OCI-LY7 (cell line): ENCODE measurements around the gene UBR2. TPM values are rescaled to one million over a fixed set of nuclear protein-coding genes. Genes with fewer than 3 reads are reported as not detected.

Source experiments
- BruUV-seq: library from RNA; stranded (reverse); fragments of 400-500 nt; replicated peaks from 2 replicates; lab custom pipeline; 2021; lab: Mats Ljungman, UMichigan
- CTCF ChIA-PET: fragments of 300-600 bp; sonication (Branson Sonifier 250); formaldehyde crosslinking; loops from one replicate; lab custom pipeline; 2022; ENCODE audit warnings: antibody characterized with exemption; ENCODE audit not compliant: unreplicated experiment; lab: Charles Lee
- POLR2A ChIA-PET: fragments of 300-600 bp; sonication (Branson Sonifier 250); formaldehyde crosslinking; loops from one replicate; lab custom pipeline; 2022; ENCODE audit warnings: antibody characterized with exemption; lab: Charles Lee
- DNase-seq: peaks from one replicate; pipeline ENCODE4 v3.0.0-alpha.2; 2015; ENCODE audit warnings: low spot score
- H2AFZ ChIP-seq: fragments of 200-600 bp; sonication (generic), shearing (Covaris generic); 2 replicates; pipeline ENCODE4 v1.6.1; 2014; ENCODE audit warnings: mild to moderate bottlenecking, antibody characterized with exemption, low read length, moderate library complexity
- H3K27ac ChIP-seq: fragments of 200-600 bp; sonication (generic); 2 replicates; pipeline ENCODE4 v1.5.1; 2014; ENCODE audit warnings: mixed run types, low read depth, mild to moderate bottlenecking, moderate library complexity, low read length, inconsistent platforms; ENCODE audit not compliant: poor library complexity, severe bottlenecking
- H3K36me3 ChIP-seq: fragments of 200-600 bp; sonication (generic); 2 replicates; pipeline ENCODE4 v1.6.1; 2014; ENCODE audit warnings: mild to moderate bottlenecking, antibody characterized with exemption, low read length, moderate library complexity, mixed read lengths; ENCODE audit not compliant: insufficient read depth
- H3K4me1 ChIP-seq: fragments of 200-600 bp; sonication (generic); 2 replicates; pipeline ENCODE4 v1.5.1; 2014; ENCODE audit warnings: mild to moderate bottlenecking, low read length; ENCODE audit not compliant: insufficient read depth, poor library complexity, severe bottlenecking
- H3K4me2 ChIP-seq: fragments of 200-600 bp; sonication (generic); 2 replicates; pipeline ENCODE4 v1.6.1; 2014; ENCODE audit warnings: mild to moderate bottlenecking, low read length
- H3K4me3 ChIP-seq: fragments of 200-600 bp; sonication (generic); 2 replicates; pipeline ENCODE4 v1.5.1; 2014; ENCODE audit warnings: mild to moderate bottlenecking, low read depth, low read length; ENCODE audit not compliant: poor library complexity, severe bottlenecking
- H3K79me2 ChIP-seq: fragments of 200-600 bp; sonication (generic); 2 replicates; pipeline ENCODE4 v1.6.1; 2016; ENCODE audit warnings: low read depth, mild to moderate bottlenecking, low read length, moderate library complexity, mixed read lengths; ENCODE audit not compliant: insufficient read depth
- H3K9me2 ChIP-seq: fragments of 200-600 bp; sonication (generic); 2 replicates; pipeline ENCODE4 v1.6.1; 2016; ENCODE audit warnings: mild to moderate bottlenecking, low read length, mixed read lengths; ENCODE audit not compliant: insufficient read depth
- H3K9me3 ChIP-seq: fragments of 200-600 bp; sonication (generic); 2 replicates; pipeline ENCODE4 v1.6.1; 2014; ENCODE audit warnings: mild to moderate bottlenecking, mixed run types, low read length, mixed read lengths
- H4K20me1 ChIP-seq: fragments of 200-600 bp; sonication (generic); 2 replicates; pipeline ENCODE4 v1.6.1; 2014; ENCODE audit warnings: mild to moderate bottlenecking, antibody characterized with exemption, low read length, moderate library complexity, mixed read lengths; ENCODE audit not compliant: insufficient read depth
- EZH2phosphoT487 ChIP-seq: fragments of 200-600 bp; sonication (generic); IDR thresholded peaks from 2 replicates; pipeline ENCODE4 v1.6.1; 2018; ENCODE audit warnings: low read depth, borderline replicate concordance, mild to moderate bottlenecking, mixed run types, antibody characterized with exemption, low read length, moderate library complexity, mixed read lengths
- intact Hi-C: fragments of 100-400 bp; cut with micrococcal nuclease; formaldehyde crosslinking; loops from one replicate; pipeline ENCODE4 v1.10.0; 2022; ENCODE audit not compliant: unreplicated experiment
- total RNA-seq, 2 experiments: library from RNA; depleted of rRNA in 1 of 2; stranded (reverse); fragments of >200 nt in 1 of 2; shearing (Covaris generic) in 1 of 2; gene quantifications; 2 replicates each; pipeline ENCODE4 v1.2.3, GENCODE V29; 2014 to 2022
- TF ChIP-seq, protein P1 (sequence below): fragments of 200-600 bp; sonication (generic); conservative IDR thresholded peaks from 2 replicates; pipeline ENCODE4 v1.5.1; 2014; ENCODE audit warnings: mild to moderate bottlenecking, antibody characterized with exemption, low read length, moderate library complexity, mixed read lengths

The UBR2 gene
- total RNA-seq, 2 experiments from 2014 or later, result 17.1 to 26.7 TPM

DNA sequence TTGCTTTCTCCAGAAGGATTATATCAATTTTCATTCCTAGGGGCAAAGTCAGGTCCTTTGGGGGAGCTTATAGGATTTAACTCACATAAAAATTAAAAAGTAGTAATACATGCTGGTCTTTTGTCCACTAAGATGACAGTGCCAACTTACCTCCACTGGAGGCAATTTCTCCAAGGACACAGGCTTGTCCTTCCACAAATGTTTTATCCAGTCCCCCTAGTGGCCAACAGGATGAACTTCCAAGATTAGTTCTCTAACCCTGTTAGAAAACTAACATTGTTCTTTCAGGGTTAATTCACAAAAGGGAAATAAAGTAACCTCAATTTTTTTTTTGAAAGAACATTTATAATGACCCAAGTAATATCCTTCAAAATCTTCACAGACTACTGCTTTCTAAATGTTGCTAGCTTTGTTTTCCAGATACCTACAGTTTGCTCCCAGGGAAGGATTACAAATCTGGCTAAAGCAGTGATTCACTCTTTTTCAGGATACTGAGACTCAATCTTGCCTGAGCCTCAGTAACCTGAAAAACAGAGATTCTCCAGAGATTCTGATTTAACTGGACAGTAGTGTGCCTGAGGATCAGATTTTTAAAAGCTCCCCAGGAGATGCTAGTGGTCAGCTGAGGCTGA lies 31.7 kb upstream of the UBR2 start:
- TF ChIP-seq, protein P1, sequence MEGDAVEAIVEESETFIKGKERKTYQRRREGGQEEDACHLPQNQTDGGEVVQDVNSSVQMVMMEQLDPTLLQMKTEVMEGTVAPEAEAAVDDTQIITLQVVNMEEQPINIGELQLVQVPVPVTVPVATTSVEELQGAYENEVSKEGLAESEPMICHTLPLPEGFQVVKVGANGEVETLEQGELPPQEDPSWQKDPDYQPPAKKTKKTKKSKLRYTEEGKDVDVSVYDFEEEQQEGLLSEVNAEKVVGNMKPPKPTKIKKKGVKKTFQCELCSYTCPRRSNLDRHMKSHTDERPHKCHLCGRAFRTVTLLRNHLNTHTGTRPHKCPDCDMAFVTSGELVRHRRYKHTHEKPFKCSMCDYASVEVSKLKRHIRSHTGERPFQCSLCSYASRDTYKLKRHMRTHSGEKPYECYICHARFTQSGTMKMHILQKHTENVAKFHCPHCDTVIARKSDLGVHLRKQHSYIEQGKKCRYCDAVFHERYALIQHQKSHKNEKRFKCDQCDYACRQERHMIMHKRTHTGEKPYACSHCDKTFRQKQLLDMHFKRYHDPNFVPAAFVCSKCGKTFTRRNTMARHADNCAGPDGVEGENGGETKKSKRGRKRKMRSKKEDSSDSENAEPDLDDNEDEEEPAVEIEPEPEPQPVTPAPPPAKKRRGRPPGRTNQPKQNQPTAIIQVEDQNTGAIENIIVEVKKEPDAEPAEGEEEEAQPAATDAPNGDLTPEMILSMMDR, result peak; percentile 98
- TF ChIP-seq EZH2phosphoT487, result no peak
- H2AFZ ChIP-seq, result no peak overlapping the region
- no peaks in the 10 kb centered on the region for H3K36me3 ChIP-seq
- no peak overlapping the region for H3K4me2 ChIP-seq
- no TSS peak for BruUV-seq
- H4K20me1 ChIP-seq, result no peaks in the 10 kb centered on the region
- H3K4me3 ChIP-seq, result no peak overlapping the region
- DNase-seq, result peak; percentile 75
- H3K4me1 ChIP-seq, result no peaks in the 10 kb centered on the region
- ChIA-PET CTCF (interaction anchor here (1.2 kb wide), 1 partner anchor 15 kb away, joined by 4 read pairs; no protein-coding TSS in a partner anchor), POLR2A (interaction anchor here (0.6 to 1.1 kb wide), 2 partner anchors 15 to 452 kb away, joined by 3 to 4 read pairs; no protein-coding TSS in a partner anchor)
- no peaks in the 10 kb centered on the region for H3K79me2 ChIP-seq
- no peaks in the 10 kb centered on the region for H3K9me2 ChIP-seq
- H3K9me3 ChIP-seq, result no peaks in the 10 kb centered on the region
- intact Hi-C loops, result loop anchor here (5.0 kb wide), 2 partner anchors 225 to 270 kb away; no protein-coding TSS in a partner anchor
- H3K27ac ChIP-seq, result no peak overlapping the region

DNA sequence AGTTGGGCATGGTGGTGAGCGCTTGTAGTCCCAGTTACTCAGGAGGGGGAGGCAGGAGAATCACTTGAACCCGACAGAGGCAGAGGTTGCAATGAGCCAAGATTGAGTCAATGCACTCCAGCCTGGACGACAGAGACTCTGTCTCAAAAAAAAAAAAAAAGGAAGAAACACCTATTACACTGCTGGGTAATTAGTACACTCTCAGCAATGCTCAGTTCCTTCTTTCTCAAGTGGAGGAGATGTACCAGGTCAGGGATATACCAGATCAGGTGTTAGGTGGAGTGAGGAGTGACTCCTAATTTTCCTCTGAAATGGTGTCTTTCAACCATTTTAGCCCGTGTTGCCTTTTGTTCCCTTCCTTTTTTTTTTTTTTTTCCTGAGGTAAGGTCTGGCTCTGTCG lies 30.0 kb upstream of the UBR2 start:
- Histone ChIP-seq H3K9me2 (no peaks in the 10 kb centered on the region), H3K4me3 (no peak overlapping the region), H3K79me2 (no peaks in the 10 kb centered on the region), H3K9me3 (no peaks in the 10 kb centered on the region), H3K27ac (no peak overlapping the region), H3K4me2 (no peak overlapping the region), H3K36me3 (no peaks in the 10 kb centered on the region), H4K20me1 (no peaks in the 10 kb centered on the region), H3K4me1 (no peaks in the 10 kb centered on the region), H2AFZ (no peak overlapping the region)
- TF ChIP-seq, protein P1, result no peak
- no peak for TF ChIP-seq EZH2phosphoT487
- BruUV-seq, result no TSS peak
- no peak for DNase-seq
- intact Hi-C loops, result loop anchor here (5.0 kb wide), 2 partner anchors 226 to 271 kb away; no protein-coding TSS in a partner anchor
- CTCF ChIA-PET, result interaction anchor here (0.6 kb wide), 2 partner anchors 113 to 640 kb away, joined by 3 read pairs; no protein-coding TSS in a partner anchor
- POLR2A ChIA-PET, result no interaction called here

DNA sequence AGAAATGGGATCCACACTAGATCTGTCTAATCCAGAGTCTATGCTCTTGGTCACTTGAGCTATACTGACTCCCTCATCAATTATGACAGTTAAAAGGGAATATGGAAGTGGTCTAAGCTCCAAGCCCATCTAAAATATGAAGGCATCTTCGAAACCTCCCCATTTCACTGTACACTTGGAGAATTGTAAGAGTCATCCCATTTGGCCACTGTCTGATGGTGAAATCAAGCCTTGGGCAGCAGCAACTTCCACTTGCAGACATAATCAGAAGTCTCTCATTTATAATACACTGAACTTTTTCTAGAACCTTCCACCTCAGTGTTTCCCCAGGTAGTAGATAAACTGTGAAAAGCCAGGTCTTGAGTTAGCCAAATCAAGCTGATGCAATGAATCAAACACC lies 26.3 kb upstream of the UBR2 start:
- Histone ChIP-seq H4K20me1 (no peaks in the 10 kb centered on the region), H3K4me1 (no peaks in the 10 kb centered on the region), H3K4me3 (no peak overlapping the region), H3K9me3 (no peaks in the 10 kb centered on the region), H3K4me2 (no peak overlapping the region), H3K27ac (no peak overlapping the region), H2AFZ (no peak overlapping the region), H3K79me2 (no peaks in the 10 kb centered on the region), H3K36me3 (no peaks in the 10 kb centered on the region), H3K9me2 (no peaks in the 10 kb centered on the region)
- ChIA-PET POLR2A (interaction anchor here (0.6 to 1.1 kb wide), 2 partner anchors 38 to 1555 kb away, joined by 3 to 6 read pairs; no protein-coding TSS in a partner anchor), CTCF (interaction anchor here (1.4 kb wide), 1 partner anchor 10 kb away, joined by 4 read pairs; no protein-coding TSS in a partner anchor)
- no TSS peak for BruUV-seq
- no peak for DNase-seq
- no peak for TF ChIP-seq EZH2phosphoT487
- TF ChIP-seq, protein P1, result no peak
- intact Hi-C loops, result no loop called here
